Fibroblast of skin of right biceps (primary cell): ENCODE data around the gene UNC13C.

Experiments
- DNase-seq: peaks from one replicate; pipeline ENCODE4 v3.0.0-alpha.2; 2013

UNC13C gene

GRCh38 chr15:54502416-54503075 lies 524.3 kb downstream of the UNC13C start:
- DNase-seq, result no peak

- no peak for DNase-seq
Measured at GRCh38 chr15:54504695-54505094, 526.5 kb downstream of the UNC13C start.

GRCh38 chr15:54506977-54507524 lies 528.8 kb downstream of the UNC13C start:
- DNase-seq, result no peak

GRCh38 chr15:54514601-54515000 lies 536.4 kb downstream of the UNC13C start:
- DNase-seq, result no peak

GRCh38 chr15:54515664-54516582 lies 537.7 kb downstream of the UNC13C start:
- DNase-seq, result no peak

- no peak for DNase-seq
Measured at GRCh38 chr15:54517366-54517765, 539.1 kb downstream of the UNC13C start.

- no peak for DNase-seq
Measured at GRCh38 chr15:54518156-54518882, 540.1 kb downstream of the UNC13C start.

GRCh38 chr15:54519577-54519976 lies 541.3 kb downstream of the UNC13C start:
- no peak for DNase-seq

GRCh38 chr15:54520616-54521015 lies 542.4 kb downstream of the UNC13C start:
- no peak for DNase-seq

- no peak for DNase-seq
Measured at GRCh38 chr15:54521206-54521605, 543.0 kb downstream of the UNC13C start.

GRCh38 chr15:54528021-54528420 lies 549.8 kb downstream of the UNC13C start:
- DNase-seq, result no peak

GRCh38 chr15:54540721-54541120 lies 562.5 kb downstream of the UNC13C start:
- DNase-seq, result no peak

GRCh38 chr15:54547491-54547890 lies 569.2 kb downstream of the UNC13C start:
- DNase-seq, result no peak

- DNase-seq, result no peak
Measured at GRCh38 chr15:54550954-54551353, 572.7 kb downstream of the UNC13C start.

GRCh38 chr15:54556231-54556630 lies 578.0 kb downstream of the UNC13C start:
- DNase-seq, result no peak

GRCh38 chr15:54559405-54560069 lies 581.3 kb downstream of the UNC13C start:
- no peak for DNase-seq

- DNase-seq, result no peak
Measured at GRCh38 chr15:54560417-54560816, 582.2 kb downstream of the UNC13C start.

GRCh38 chr15:54564166-54564565 lies 585.9 kb downstream of the UNC13C start:
- no peak for DNase-seq

GRCh38 chr15:54566654-54567053 lies 588.4 kb downstream of the UNC13C start:
- DNase-seq, result no peak

- no peak for DNase-seq
Measured at GRCh38 chr15:54567408-54568035, 589.3 kb downstream of the UNC13C start.

GRCh38 chr15:54568381-54568780 lies 590.1 kb downstream of the UNC13C start:
- no peak for DNase-seq

GRCh38 chr15:54571576-54571975 lies 593.3 kb downstream of the UNC13C start:
- DNase-seq, result no peak
